Left lobe of liver (tissue), 2 donors: Measurements from ENCODE around the gene BNC2. TPM values are rescaled to one million over a fixed set of nuclear protein-coding genes. Genes with fewer than 3 reads are reported as not detected.
A peak's percentile ranks its signal among the peaks of the same experiment; 100 is the strongest.

Source experiments
- ATAC-seq: fragments of 200-7000 bp; cut with Tn5 transposase; one replicate; pipeline ENCODE4 v1.9.1; 2020; ENCODE audit warnings: mild to moderate bottlenecking, moderate library complexity
- DNase-seq: peaks from one replicate; pipeline ENCODE4 v3.0.0-alpha.2; 2020; ENCODE audit warnings: low spot score
- total RNA-seq: library from RNA; stranded (reverse); gene quantifications from one replicate; pipeline ENCODE4 v1.2.1, GENCODE V29; 2021
- donor health status: DM: no; HTN: no; CAD: no; lungs with moderate emphysema.
- donor health status: DM: no; HTN: yes; CAD: no.

The BNC2 gene
- total RNA-seq, 1 donor from 2014 or later, result 0.55 TPM

DNA sequence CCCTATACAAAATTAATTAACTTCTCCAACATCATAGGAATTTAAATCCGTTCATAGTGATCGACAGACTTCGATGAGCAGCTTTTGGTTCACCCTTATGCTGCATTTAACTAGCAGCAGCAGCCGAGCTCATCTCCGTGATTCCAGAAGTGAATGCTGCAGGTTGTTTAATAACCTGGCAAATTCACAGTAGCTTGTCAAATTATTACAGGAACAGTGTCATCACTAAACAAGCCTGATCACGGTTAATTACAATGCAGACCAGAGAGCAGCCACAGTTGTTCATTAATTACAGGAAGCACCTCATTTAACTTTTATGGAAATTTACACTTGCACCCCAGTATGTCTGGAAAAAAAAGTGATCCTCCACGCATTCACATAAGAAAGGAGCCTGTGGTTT lies 188.2 kb downstream of the BNC2 start:
- DNase-seq, result no peak
- ATAC-seq, result no peak

DNA sequence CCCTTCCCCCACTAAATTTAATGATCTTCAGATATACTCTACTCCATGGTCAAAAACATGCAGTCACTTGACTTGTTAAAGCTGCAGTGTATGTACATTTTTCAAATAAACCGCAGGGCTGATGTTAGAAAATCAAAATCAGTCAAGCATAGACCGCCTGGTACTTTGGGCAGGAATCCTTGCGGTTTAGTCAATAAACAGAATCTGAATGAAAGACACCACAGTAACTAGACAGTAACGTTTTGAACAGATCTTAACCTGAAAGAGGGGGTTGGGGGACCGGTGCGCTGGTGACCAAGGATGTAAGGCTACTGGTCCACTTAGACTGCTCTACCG lies 188.8 kb downstream of the BNC2 start:
- ATAC-seq, result no peak
- DNase-seq, result no peak

- ATAC-seq, result no peak
These were observed 189.4 kb downstream of the BNC2 start for GRCh38 chr9:16680975-16681651.

DNA sequence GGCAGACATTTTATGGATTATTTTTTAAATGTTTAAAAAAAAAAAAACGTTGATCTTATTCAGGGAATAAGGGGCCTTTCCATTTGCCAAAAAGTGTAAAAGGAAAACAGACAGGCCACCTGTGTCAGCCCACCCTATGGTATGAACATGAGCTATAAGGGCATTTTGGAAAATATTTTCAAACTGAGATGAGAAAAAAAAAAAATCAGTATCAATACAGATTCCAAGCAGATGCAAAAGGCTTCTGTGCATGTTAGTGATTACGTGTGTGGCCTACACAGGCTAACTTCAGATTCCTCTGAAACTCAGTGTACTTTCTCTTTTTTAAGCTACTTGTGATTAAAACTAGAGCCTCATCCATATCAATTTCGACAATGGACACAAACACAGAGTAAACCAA lies 189.9 kb downstream of the BNC2 start:
- ATAC-seq (no peak), DNase-seq (no peak)

More at GRCh38 chr9:16680975-16681651, 189.4 kb downstream of the BNC2 start:
- no peak for DNase-seq

DNA sequence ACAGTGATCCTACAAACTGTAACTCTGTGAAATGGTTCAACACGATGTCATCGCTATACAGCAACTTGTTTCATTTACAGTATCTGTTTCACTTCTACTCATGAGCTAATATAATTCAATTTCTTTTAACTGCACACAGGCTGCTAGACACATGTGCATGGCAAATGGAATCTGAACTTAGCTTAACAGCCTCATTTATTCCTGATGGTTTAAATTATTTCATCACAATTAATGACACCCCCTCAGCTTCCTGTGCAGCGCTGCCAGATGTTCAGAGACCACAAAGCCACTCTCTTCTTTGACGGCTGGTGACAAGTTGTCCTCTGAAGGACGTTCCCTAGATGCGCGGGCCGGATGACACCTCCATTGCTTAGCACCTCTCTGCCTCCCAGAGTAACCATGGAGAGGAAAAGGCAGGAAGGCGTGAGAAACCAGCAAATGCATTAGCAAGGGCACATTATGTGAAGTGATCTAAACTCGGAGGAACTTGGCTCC lies 191.1 kb downstream of the BNC2 start:
- DNase-seq (no peak), ATAC-seq (no peak)

DNA sequence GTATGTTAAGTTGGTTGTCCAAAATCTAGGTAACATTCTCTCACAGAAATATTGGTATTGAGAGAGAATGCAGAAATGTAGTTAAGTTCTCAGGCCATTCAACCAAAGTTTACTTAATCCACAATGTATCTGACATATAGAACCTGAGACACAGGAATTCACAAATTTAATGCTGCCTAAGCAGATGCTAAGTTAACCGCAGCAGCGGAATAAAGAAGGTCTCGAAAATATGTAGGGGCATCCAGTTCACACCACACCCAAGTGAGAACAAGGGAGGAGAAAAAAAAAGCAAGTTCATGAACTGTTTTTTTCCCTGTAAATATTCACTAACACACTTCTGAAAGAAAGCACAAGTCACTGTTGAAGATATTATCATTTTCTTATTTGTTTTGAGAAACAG lies 194.0 kb downstream of the BNC2 start:
- ATAC-seq (no peak), DNase-seq (no peak)

DNA sequence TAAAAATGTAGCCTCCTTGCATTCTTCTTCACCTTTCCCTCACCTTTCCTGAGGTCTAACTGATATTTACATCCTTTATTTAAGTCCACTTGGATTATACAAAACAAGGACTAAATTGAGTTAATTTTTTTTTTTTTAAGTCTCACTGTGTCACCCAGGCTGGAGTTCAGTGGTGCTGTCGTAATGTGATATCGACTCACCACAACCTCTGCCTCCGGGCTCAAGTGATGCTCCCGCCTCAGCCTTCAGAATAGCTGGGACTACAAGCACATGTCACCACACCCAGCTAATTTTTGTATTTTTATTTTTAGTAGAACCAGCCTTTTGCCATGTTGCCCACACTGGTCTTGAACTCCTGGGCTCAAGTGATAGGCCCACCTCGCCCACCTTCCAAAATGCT lies 195.3 kb downstream of the BNC2 start:
- DNase-seq, result no peak
- no peak for ATAC-seq

GRCh38 chr9:16673171-16673570 lies 197.3 kb downstream of the BNC2 start:
- DNase-seq (no peak), ATAC-seq (no peak)

- ATAC-seq (no peak), DNase-seq (no peak)
These were observed 198.0 kb downstream of the BNC2 start for GRCh38 chr9:16672501-16672900.

GRCh38 chr9:16671591-16672137 lies 198.8 kb downstream of the BNC2 start:
- DNase-seq (no peak), ATAC-seq (no peak)

- DNase-seq, result no peak
- ATAC-seq, result no peak
These were observed 199.7 kb downstream of the BNC2 start for GRCh38 chr9:16670791-16671190.

- DNase-seq, result no peak
- no peak for ATAC-seq
These were observed 201.7 kb downstream of the BNC2 start for GRCh38 chr9:16668734-16669295.

DNA sequence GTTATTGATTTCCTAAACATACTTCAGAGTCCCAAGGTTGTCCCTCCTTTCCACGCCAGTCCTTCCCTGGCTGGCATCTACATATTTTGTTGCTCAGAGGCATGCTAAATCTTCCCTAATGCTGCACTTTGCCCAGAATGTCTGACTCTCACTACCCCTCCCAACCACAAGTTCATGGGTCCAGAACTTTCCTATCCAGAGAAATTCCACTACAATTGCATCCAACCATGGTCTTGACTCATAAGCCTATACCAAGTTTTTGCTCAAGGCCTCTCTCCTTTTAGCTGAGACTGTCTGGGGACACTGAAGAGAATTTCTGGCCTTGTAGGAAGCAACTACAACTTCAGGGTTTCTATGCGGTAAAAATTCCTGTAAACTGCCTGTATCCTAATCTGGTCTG lies 206.3 kb downstream of the BNC2 start:
- DNase-seq (no peak), ATAC-seq (no peak)

DNA sequence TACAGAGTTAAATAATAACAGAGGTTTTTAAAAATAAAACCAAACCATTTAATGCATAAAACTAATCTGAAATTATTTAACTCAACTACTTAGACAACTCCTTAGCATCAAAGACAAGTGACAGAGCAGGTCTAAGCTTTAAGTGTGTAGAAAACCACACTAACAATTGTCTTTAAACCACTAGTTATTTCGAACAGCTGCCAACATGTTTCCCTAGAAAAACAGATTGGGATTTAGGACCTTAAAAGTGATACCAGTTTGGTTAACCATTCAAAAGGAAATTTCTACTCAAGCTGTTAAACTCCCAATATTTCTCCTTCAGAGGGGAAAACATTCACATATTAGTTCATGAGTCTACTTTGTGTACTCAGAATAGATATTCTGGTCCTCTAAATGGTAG lies 208.7 kb downstream of the BNC2 start:
- no peak for ATAC-seq
- no peak for DNase-seq

- DNase-seq (no peak), ATAC-seq (no peak)
These were observed 211.4 kb downstream of the BNC2 start for GRCh38 chr9:16659096-16659495.

GRCh38 chr9:16656432-16657169 lies 213.9 kb downstream of the BNC2 start:
- no peak for DNase-seq
- ATAC-seq, result no peak

GRCh38 chr9:16654596-16655126 lies 215.8 kb downstream of the BNC2 start:
- ATAC-seq, result no peak

DNA sequence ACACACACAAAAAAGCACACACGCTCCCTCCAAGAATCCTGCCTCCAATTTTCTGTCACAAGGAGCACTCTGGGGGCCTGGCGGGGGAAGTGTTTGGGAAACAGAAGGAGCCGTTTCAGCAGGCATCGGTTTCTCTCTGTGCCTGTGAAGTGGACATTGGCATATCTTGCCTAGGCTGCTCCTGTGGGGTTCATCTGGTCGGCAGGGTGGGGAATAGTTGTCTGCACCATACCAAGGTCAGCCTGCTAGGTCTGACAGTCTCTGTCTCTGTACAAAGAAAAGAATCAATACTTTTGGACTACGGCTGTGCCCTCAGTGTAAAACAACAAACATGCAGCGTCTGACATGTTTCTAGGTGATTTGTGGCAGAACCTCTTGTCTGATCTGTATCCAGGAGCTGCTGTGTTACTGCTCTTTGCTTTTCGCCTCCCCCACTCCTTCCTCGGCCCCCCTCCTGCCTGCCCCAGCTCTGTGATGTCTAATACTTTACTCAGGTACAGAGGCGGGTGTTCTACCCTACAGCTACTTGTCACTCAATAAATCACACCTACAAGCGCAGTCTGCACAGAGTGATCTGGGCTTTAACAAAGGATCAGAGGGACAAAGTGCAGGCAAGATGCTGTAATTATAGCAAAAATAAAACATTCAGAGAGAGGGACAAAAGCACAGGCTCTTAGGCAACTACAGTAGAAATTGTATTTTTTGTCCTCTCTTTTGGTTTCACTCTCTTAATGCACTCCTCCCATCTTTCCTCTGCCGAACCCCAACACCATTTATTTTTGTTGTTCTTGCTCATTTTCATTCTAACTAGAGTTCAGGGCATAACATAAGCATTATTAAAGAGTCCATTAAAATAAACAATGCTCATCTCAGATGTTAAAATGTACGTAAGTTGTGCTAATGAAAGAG lies 216.7 kb downstream of the BNC2 start:
- DNase-seq (peak; percentile 46), ATAC-seq (peak; percentile 93)

More at GRCh38 chr9:16654596-16655126, 215.8 kb downstream of the BNC2 start:
- DNase-seq, result no peak

GRCh38 chr9:16652582-16652981 lies 217.9 kb downstream of the BNC2 start:
- no peak for DNase-seq
- no peak for ATAC-seq

DNA sequence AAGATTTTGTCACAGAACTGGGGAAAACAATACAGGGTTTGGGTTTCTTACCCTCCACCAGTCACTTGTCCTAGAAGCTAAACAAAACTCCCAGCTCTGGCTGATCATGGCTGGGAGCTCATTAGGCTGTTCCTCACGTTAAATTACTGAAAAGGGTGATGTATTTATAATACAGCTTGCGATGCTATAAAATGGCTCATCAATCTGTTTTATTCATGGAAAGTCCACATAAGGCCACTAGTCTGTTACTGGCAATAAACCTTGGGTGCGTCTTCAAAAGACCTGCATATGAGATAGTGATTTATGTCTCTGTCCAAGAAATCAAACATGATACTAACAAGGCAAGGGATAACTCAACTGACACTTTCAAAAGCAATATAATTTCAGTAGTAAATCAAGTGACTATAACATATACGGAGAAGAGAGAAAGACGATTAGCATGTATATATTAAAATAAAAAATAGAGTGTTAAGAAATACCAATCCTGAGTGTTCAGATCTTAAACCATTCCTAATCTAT lies 219.0 kb downstream of the BNC2 start:
- ATAC-seq (no peak), DNase-seq (no peak)
